HepG2 (cell line): Measurements from ENCODE around the gene PCSK2. TPM values are rescaled to one million over a fixed set of nuclear protein-coding genes. Genes with fewer than 3 reads are reported as not detected.
A peak's percentile ranks its signal among the peaks of the same experiment; 100 is the strongest.

Experiments
- BCL6 ChIP-seq: IDR thresholded peaks from 2 replicates; pipeline ENCODE4 v1.6.1; 2016; ENCODE audit warnings: missing genetic modification reagents, missing compliant biosample characterization
- CBFB ChIP-seq: sonication (generic); formaldehyde crosslinking; IDR thresholded peaks from 2 replicates; pipeline ENCODE4 v1.4.0; 2020; ENCODE audit warnings: missing genetic modification reagents
- CTCF ChIP-seq: sonication (generic); formaldehyde crosslinking; IDR thresholded peaks from 2 replicates; pipeline ENCODE4 v1.5.0; 2020; ENCODE audit warnings: mild to moderate bottlenecking, missing genetic modification reagents, moderate library complexity
- DZIP1 ChIP-seq: sonication (generic); formaldehyde crosslinking; IDR thresholded peaks from 2 replicates; pipeline ENCODE4 v1.5.0; 2020; ENCODE audit warnings: mild to moderate bottlenecking, missing genetic modification reagents
- KDM2A ChIP-seq: sonication (generic); formaldehyde crosslinking; IDR thresholded peaks from 2 replicates; pipeline ENCODE4 v1.4.0; 2020; ENCODE audit warnings: low read depth, missing genetic modification reagents, borderline replicate concordance
- MIER3 ChIP-seq: IDR thresholded peaks from 2 replicates; pipeline ENCODE4 v1.6.1; 2016; ENCODE audit warnings: missing compliant biosample characterization, borderline replicate concordance
- MTF2 ChIP-seq: sonication (generic); formaldehyde crosslinking; IDR thresholded peaks from 2 replicates; pipeline ENCODE4 v1.5.0; 2020; ENCODE audit warnings: missing genetic modification reagents, borderline replicate concordance
- PBX2 ChIP-seq: IDR thresholded peaks from 2 replicates; pipeline ENCODE4 v1.6.1; 2016; ENCODE audit warnings: control low read depth
- RFX1 ChIP-seq: fragments of 450-650 bp; IDR thresholded peaks from 2 replicates; pipeline ENCODE4 v1.6.1; 2017
- RXRB ChIP-seq: IDR thresholded peaks from 2 replicates; pipeline ENCODE4 v1.6.1; 2016; ENCODE audit warnings: borderline replicate concordance, missing genetic modification reagents, missing compliant biosample characterization
- STAT6 ChIP-seq: sonication (generic); formaldehyde crosslinking; IDR thresholded peaks from 2 replicates; pipeline ENCODE4 v1.4.0; 2020; ENCODE audit warnings: missing genetic modification reagents, mild to moderate bottlenecking, borderline replicate concordance
- THAP8 ChIP-seq: sonication (generic); formaldehyde crosslinking; IDR thresholded peaks from 2 replicates; pipeline ENCODE4 v1.5.1; 2020; ENCODE audit warnings: missing genetic modification reagents, mild to moderate bottlenecking, borderline replicate concordance
- THRA ChIP-seq: sonication (generic); formaldehyde crosslinking; IDR thresholded peaks from 2 replicates; pipeline ENCODE4 v1.4.0; 2020; ENCODE audit warnings: missing genetic modification reagents, borderline replicate concordance
- ZBTB7B ChIP-seq: sonication (generic); formaldehyde crosslinking; IDR thresholded peaks from 2 replicates; pipeline ENCODE4 v1.4.0; 2020; ENCODE audit warnings: missing genetic modification reagents
- ZNF44 ChIP-seq: sonication (generic); formaldehyde crosslinking; IDR thresholded peaks from 2 replicates; pipeline ENCODE4 v1.5.1; 2020; ENCODE audit warnings: mild to moderate bottlenecking, missing genetic modification reagents
- ZNF580 ChIP-seq: IDR thresholded peaks from 2 replicates; pipeline ENCODE4 v1.6.1; 2016; ENCODE audit warnings: low read depth, borderline replicate concordance
- polyA plus RNA-seq, 8 experiments: library from polyadenylated mRNA; depleted of rRNA in 3 of 8; stranded (reverse) in 7 of 8; unstranded in 1 of 8; fragments of >200 nt; fragmentation: Illumina TruSeq in 4 of 8; extraction: Trizol in 4 of 8; gene quantifications; 2 replicates each; pipeline versions ENCODE4 v1.2.1 to v1.2.3, GENCODE V29; 2011 to 2016; ENCODE audit warnings: low read depth in 4 of 8, missing spikeins in 1 of 8, mixed read lengths in 1 of 8; ENCODE audit not compliant: insufficient read depth in 1 of 8
- total RNA-seq, 5 experiments: library from RNA; depleted of rRNA; stranded (reverse); fragments of >200 nt; fragmentation: Illumina TruSeq; extraction: Trizol; gene quantifications; 2 replicates each; pipeline ENCODE4 v1.2.3, GENCODE V29; 2016; ENCODE audit warnings: low read depth in 1 of 5

The PCSK2 gene
- total and polyA plus RNA-seq, 2 of the 13 experiments (the other 11 are each of a cell fraction or from before 2014, with no cell fraction given), result not detected

GRCh38 chr20:17530716-17531664, 304.1 kb downstream of the PCSK2 start, which contains the start of gene BFSP1 (continued):
- TF ChIP-seq STAT6 (CRISPR knock-in tag), result peak; percentile 42; the same call in 1 of the 2 replicates
- 0 out of 2 replicates have a peak, but pooled peaks have one; percentile 72 for TF ChIP-seq ZNF44
- peak; percentile 52; the same call in 1 of the 2 replicates for TF ChIP-seq BCL6
- TF ChIP-seq THRA (CRISPR knock-in tag), result peak; percentile 18; the same call in 1 of the 2 replicates
- peak; percentile 20; the same call in 1 of the 2 replicates for TF ChIP-seq CTCF
- 0 out of 2 replicates have a peak, but pooled peaks have one; percentile 11 for TF ChIP-seq RXRB (CRISPR knock-in tag)
- TF ChIP-seq RFX1, result no peak
- TF ChIP-seq ZBTB7B (CRISPR knock-in tag), result peak; percentile 78
- TF ChIP-seq CBFB (CRISPR knock-in tag), result peak; percentile 15; the same call in 1 of the 2 replicates
- peak; percentile 78; the same call in 1 of the 2 replicates for TF ChIP-seq ZNF580 (CRISPR knock-in tag)
- no peak; the same call in 1 of the 2 replicates for TF ChIP-seq KDM2A (CRISPR knock-in tag)
- peak; percentile 89 for TF ChIP-seq MTF2
- TF ChIP-seq MIER3, result no peak
- no peak for TF ChIP-seq DZIP1
- TF ChIP-seq PBX2 (CRISPR knock-in tag), result no peak
- peak; percentile 59; the same call in 1 of the 2 replicates for TF ChIP-seq THAP8
